NCI-H82 treated with DMSO at 0.1 percent for 48 hours (cell line): Measurements from ENCODE around the gene LRP8.

Experiments
- DNase-seq: peaks from one replicate; lab custom pipeline; 2025; ENCODE audit not compliant: unreplicated experiment; lab: John Stamatoyannopoulos, UW

The LRP8 gene

DNA sequence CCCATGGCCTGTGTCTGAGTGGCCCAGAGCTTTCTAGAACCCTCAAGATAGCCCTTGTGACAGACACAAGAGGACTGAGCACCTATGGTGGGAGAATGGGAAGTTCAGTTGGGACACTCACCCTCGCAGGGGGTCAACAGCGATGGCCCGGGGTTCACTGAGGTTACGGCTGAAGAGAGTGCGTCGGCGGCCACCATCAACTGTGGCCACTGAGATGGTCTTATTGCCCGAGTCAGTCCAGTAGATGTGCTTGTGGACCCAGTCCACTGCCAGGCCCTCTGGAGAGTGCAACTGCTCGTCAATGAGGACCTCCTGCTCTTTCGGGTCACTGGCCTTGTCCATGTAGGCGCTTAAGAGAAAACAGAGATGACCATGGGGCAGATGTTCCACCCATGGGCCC, 63.8 kb downstream of the LRP8 start:
- no peak for DNase-seq

DNA sequence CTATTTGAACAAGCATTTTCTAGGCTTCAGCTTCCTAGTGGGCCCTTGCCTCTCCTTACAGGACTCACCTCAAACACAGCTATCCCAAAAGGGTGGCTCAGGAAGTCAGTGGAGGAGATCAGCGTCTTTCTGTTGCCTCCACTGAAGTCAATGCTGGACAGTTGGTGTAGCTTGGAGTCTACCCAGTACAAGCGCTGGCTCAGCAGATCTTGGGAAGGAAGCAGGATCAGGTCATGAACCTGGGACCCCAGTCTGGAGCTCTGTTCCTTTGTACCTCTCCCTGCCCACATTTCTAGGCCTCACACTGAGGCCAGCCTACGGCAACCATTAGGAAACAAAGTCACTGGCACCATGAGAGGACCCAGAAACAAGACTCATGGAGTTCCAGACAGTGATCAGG, 65.9 kb downstream of the LRP8 start:
- no peak for DNase-seq

DNA sequence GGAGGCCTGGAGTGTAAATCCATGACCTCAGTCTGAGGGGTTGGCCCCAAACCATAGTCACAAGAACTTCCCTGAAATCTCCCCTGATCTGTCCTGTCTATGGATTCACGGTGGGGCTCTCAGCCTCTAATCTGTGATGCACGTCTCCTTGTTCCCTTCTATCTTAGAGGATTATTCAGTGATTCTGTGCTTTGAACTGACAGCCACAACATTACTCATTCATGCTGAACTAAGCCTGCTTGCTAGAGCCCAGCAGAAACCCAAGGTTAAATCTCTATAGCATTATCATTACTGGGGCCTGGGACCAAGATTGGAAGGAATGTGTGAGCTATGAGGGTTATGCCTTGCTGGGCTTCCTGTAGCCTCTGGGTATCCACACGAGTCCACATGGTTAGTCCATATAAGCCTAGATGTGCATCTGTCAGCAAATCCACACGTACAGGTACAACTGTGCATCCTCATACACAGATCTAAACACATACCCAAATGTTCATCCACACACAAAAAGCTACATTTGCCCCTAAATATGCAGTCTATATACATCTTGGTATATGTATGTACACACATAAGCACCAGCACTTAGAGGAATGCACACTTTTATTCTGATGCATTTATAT, 67.1 kb downstream of the LRP8 start:
- DNase-seq: no peak

DNA sequence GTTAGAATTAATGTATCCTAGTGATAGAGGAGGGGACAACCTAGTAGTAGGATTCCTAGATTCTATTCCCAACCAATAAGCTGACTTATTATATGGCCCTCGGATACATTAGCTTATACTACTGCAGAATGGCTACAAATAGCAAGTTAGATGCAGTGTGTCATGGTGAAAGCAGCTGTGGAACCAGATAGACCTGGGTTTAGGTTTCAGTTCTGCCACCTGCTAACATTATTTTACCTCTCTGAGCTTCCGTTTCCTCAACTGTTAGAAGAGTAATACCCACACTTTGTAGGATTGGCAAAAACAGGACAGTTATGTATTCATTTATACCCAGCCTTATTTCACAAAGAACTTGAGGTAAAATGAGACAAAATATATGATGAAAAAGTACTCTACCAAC, 67.9 kb downstream of the LRP8 start:
- no peak for DNase-seq

DNA sequence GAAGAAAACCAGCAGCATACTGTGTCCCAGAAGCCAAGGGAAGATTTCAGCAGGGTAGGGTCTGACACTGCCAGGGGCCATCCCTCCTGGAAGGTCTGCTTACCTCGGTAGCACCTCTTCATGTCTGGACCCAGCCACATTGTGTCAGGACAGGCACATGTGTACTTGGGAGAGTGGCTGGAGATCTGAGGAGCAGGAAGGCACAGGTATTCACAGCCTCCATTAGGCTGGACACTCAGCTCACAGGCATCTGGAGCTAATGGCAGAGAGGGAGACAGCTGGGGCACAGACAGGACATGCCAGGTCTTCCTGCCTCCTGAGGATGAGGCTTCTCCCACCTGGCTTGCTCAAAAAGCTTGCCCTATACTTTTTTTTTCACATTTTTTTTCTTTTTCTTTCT, 69.7 kb downstream of the LRP8 start:
- no peak for DNase-seq

DNA sequence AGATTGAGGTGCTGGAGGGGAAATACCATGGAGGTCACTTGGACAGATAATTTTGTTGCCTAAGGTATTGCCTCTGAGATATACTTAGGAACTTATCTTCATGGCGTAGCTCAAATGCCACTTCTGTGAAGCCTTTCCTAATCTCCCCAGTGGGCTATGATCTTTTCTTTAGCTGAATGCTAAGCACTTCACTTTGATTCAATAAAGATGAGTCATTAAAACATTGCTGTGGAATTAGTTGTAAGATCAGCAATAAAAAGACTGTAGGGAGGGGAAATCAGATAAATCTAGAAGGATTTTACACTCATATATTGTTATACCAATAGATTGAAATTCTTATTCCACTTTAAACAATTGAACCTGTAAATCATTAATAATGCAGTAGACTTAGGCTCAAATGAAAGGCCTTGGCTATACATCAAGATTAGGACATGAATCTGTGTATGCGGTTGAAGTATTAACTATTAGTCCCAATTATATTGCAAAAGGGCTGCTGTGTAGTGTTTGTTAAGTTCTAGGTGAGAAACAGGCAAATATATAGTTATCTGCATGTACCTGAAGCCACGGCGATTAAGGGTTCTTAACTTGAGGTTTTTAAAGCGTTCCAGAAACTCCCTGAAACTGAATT, 70.3 kb downstream of the LRP8 start:
- no peak for DNase-seq

DNA sequence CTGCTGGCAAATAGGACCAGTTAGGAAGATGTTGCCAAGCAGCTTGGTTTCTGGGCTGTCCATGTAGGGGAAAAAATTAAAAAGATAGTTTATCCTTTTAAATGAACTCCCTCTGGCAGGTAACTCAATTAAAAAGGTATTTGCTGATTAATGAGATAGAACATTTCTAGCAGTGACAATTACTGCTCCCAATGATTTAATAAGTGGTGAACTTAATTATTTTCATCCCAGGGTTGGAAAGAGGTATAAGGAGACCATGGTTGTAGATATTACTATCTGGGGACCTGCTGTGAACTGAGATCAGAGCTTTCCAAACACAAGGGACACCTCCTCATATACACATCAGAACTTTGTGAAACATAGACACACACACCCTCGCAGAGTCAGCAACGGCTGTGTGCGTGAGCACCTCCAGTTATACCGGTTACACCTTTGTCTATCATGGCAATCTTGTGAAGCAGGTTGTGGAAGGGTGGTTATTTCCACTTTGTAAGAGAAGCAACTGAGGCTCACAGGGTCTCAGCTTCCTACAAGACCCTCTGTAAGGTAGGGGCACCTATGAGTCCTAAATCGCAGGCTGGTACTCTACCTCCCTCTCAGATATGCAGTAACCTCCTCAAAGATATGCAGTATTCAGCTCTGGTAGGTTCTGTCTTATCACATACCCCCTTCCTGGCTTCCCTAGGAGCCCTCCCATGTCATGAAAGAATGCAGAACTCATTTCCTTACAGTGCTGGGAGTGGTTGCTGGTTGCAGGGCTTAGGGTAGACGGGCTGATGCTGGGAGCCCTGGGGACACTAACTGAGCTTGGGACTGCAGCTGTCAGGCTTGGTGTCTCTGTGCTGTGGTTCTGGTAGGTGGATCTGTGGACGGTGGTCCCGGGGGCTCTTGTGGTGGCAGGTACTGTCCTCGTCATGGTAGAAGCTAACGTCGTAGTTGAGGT, 71.1 kb downstream of the LRP8 start:
- DNase-seq: no peak

DNA sequence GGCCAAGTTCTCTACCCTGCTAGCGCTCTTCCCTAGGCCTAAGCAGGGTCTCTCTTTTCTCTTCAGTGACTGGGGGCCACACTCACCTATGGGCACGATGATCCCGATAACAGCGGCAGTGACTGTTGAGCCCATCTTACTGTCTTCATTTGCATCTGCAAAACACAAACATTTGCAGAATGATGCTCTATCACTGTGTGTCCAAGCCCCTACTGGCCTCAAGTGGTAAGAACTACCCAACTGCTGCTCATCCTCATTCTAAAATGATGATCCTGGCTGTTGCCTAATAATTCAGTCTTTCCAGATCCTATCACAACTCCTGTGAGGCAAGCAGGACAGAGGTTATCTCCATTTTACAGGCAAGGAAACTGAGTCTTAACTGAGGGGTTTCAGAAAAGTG, 72.8 kb downstream of the LRP8 start:
- no peak for DNase-seq

DNA sequence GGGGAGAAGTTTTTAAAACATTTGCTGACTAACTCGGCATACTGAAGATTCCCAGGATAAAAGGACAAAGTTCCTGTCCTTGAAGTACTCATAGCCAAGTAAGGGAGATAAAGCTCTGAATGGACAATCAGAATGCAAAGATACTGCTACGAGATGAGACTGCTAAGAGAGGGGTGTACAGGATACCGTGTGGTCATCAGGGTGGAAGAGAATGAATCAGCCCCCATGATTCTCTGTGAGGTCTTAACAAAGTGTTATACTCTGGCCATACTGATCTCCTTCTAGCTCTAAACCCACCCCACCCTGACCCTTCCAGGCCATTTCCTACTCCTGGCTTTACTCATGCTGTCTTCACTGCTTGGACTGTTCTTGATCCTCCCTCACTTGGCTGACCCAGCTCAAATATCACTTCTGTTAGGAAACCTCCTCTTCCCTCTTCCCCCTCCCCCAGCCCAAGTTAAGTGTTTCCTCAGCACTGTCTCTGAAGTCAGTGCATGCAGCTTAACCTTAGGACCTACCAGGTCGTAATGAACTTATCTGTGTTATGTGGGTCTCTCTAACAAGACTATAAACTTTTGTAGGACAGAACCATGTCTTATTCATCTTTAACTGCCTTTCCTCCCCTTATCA, 73.7 kb downstream of the LRP8 start:
- no peak for DNase-seq

DNA sequence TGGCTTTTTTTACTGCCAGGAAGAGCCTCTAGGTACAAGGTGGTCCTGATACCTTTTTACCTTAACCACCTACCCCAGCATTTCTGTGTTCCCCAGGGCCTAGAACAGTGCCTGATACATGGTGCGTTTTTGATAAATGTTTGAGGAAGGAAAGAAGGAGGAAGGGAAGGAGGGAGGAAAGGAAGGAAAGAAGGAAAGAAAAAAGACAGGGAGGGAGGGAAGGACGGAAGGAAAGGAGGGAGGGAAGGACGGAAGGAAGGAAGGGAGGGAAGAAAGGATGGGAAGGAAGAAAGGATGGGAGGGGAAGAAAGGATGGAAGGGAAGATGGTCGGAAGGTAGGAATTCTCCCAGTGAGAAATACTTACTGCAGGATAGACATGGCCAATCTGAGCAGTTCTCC, 77.5 kb downstream of the LRP8 start:
- DNase-seq: no peak

DNA sequence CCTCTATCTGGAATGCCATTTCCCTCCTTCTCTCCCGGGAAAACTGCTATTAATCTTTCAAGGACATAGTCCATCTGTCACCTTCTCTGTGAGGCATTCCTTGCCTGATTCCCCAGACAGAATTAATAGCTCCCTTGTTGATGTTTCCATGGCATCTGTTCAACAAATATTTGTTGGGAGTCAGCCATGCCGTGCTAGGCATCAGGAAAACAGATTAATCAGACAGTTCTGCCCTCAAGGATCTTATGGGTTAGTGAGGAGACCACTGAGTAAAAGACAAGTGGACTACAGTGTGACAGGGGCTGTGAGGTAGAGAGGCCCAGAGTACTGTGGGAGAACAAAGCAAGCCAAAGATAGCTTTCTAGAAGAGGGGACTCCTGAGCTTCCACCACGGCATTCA, 78.2 kb downstream of the LRP8 start:
- peak; percentile 86 for DNase-seq

DNA sequence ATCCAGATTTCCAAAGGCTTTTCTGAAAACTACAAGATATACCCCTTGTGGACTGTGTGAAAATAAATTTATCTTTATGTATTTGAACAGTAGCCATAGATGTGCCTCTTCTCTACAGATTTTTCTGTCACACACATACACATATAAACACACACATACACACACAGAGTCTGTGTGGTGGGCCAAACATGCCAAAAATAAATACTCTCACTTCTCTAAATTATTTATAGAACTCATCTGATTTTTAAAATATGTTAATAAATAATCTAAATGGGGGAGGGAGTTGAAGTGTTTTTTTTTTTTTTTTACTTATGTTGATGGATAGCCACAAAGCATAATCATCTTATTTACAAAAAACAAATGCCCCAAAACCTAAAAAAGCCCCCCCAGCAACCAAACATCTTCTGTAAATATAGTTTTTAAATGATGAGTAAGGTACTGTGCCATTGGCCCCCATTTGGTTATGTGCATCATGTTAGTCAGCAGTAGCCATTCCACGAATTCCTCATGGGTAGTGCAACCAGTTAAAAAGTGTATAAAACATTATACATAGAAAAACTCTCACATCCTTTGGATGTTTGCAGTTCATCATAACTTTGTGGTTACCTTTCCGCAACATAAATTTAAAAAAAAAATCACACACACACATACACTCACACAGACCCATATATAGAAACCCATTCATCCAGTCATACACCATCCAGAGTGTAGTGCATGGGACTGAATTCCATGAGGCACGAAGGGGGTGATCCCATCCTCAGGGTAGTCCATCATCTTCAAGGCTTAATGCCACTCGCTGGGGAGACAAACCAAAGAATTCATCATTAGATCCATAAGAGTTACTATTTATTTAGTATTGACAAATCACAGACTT, 81.4 kb downstream of the LRP8 start:
- no peak for DNase-seq

DNA sequence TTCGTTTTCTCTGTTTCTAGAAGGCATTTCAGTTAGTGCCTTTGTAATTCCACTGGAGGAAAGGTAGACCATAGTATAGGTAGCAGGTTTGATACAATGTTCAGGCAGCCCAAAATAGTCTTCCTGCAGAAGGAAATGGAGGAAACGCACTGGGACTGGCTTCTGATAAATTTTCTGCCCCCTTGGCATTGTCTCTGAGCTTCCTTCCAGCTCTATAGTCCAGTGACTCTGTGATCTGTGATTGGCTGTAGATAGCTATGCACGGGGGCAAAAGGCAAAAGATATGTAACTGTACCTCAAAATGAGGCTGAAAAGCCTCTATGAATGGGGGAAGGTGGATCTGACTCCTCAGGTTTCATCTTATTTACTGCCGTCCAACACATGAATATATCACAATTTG, 83.7 kb downstream of the LRP8 start:
- no peak for DNase-seq

DNA sequence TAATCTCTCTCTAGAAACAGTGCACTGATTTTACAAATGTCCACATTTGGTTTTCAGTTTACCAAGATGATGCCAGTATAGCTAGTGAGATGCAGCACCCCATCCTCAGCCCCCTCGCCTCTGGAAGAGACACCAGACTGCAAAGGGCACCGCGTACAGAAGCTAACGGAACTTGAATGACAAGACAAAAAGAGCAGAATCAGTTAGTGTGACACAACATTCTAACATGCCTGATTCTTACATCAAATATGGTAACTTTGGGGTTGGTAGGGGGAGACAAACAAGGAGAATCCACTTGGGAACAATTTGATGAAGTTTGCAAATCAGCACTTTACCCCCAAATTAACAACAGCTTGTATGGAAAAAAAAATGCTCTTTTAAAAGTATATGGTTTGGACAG, 85.5 kb downstream of the LRP8 start:
- no peak for DNase-seq

DNA sequence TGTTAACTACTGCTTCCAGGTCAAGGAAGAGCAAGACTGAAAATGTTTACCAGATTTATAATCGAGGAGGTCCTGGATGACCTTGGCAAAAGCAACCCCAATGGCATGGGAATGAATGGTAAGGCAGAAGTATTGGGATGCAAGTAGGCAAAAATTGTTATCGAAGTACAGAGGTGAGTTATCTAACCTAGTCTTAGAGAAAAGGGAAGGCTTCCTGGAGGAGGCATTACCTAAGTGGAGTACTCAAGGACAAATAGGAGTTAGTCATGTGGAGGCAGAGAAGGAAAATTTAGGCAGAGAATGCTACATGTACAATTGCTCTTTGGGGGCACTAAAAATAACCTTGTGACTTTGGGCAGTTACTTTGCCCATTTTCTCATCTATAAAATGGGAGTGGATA, 86.0 kb downstream of the LRP8 start:
- DNase-seq: no peak

DNA sequence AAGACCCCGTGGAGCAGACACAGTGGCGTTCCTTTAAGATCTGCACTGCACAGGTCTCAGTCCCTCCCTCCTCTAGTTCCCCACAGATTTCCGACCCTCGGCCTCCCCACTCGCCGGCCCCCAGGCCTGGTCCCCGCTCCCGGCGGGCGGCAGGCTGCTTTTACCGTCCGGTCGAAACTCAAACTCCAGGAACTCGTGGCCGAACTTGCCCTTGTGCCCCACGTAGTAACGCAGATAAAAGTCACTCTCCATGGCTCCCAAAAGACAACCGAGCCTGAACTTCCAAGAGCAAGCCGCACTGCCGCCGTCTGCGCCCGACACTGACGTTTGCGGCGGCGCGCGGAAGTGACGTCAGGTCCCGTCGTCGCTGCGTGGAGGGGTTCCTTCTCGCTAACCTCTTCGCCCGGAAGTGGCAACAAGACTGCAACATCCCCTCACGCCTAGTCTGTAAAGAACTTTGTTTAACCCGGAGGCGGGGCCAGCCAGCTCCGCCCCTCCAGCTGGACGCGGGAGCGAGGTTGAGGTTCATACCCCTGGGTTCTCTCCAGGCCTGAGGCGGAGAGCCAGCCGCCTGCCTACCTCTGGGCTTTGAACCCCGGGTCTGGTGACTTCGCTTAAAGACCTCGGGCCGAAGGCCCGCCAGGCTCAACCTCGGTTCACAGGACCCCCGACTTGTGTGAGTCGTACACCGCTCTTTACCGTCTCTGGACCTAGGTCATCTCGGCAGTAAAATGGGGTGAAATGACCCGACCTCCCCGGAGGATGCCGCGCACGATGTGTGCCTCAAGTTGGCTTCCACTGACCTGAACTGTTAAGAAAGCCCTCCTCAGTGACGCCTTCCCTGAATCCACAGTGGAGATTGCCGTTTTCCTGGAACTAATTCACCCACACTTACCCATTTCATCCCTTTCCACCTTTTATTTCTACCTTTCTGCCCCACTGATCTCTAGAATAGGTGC, 89.4 kb downstream of the LRP8 start, which contains the start of gene MAGOH:
TSS of gene MAGOH (minus strand) at position 322 of the 959 bp plus-strand sequence. CDS start at position 252, 70 bp downstream.
- peak; percentile 85 for DNase-seq

DNA sequence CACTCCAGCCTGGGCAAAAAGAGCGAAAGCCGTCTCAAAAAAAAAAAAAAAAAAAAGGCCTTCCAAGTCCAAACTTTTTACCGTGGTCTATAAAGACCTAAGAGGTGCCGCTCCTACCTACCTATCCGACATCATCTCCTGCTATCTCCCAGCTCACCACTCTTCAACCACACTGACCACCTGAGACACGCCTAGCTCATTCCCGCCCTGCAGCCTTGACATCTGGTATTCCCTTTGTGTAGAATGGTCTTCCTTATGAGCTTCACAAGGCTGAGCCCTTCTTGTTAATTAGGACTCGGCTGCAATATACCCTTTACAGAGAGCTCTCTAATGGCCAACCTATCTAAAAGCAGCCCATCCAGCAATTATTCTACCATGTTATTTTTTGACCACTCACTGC, 90.2 kb downstream of the LRP8 start:
- no peak for DNase-seq

DNA sequence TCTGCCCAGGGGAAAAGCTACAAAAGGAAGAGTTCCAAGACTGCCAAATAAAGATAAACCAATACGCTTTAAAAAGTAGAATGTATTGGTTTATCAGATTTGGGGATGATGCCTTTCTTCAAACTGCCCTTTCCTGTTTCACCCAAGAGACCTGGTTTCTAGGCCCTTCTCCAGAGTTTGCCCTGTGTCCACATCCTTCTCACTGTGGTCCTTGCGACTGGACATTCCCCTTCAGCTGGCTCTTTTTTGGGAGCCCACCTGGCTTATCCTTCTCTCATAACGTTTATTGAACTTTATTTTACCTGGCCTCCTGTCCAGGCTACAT, 106.9 kb downstream of the LRP8 start:
- no peak for DNase-seq

DNA sequence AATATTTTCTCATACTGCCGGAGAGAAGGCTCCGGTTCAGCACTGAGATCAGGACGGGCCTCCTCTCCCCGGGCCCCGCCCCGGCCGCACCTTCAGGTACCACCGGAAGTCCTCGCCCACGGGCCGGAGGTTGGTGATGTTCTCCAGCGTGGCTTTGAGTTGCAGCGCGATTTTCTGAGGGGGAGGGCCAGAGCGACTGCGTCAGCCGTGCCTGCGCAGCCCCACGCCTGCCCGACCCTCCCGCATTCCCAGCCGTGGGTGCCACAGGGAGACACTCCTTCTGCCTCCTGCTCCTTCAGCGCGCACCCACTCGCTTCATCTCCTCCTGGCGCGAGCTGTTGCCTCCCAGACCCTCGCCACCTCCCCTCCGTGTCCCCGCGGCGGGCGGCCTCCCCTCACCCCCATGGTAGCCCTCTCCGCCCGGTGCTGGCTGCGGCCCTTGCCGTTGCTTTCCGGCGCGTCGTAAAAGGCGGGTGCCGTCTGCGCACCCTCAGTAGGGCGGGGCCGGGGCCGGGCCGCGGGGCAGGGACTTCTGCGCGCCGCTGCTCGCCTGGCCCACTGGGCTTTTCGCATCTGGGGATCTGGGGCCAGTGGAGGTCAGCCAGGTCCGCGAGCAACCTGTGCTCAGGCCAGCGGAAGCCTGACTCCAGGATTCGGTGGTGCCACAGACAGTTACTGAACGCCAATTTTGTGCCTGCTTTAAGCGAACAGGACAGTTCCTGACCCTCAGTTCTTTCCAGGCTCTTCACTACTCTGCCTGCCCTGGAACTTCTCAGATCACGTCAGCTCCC, 107.5 kb downstream of the LRP8 start, which contains the start of gene CZIB:
TSS of gene CZIB (minus strand) at position 464 of the 791 bp plus-strand sequence. CDS start at position 405, 59 bp downstream.
- peak; percentile 77 for DNase-seq
